HG03280 (cell line): ENCODE measurements around the gene KAT2A.

Experiments
- ATAC-seq: cut with Tn5 transposase; IDR thresholded peaks from one replicate; pipeline ENCODE4 v1.9.1; 2021; ENCODE audit warnings: mild to moderate bottlenecking, moderate library complexity; ENCODE audit not compliant: unreplicated experiment

Gene KAT2A

DNA sequence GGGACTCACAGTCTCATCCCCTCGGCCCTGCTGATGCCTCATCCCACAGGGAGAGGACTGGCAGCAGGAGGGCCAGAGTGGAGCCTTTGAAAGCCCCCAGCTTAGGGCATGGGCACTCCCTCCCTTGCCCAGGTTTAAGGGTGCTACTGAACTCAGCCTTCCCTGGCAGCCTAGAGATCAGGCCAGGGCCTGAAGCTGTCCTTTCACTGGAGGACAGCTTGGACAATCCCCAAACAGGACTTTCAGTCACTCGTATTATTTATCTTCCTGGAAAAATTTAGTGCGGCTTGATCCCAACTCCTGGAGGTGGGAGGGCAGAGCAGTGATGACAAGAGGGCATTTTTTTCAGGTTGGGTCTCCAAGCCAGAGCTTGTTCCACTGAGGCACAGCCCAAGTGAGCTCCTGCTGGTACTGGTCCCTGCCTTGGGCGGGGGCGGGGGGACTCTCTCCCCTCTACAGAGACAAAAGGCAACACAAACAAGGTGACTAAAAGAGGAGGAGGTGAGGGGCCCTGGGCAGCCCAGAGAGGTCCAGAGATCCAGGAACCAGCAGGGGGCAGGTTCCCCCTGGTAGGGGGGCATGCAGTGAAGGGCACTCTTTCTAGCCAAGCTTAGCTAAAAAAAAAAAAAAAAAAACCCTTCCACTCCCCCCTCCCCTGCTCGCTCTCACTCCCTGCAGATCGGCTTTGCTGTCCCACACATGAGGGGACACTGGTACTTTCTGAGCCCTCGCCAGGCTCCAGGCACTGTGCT, 24.6 kb downstream of the KAT2A start:
- no peak for ATAC-seq

DNA sequence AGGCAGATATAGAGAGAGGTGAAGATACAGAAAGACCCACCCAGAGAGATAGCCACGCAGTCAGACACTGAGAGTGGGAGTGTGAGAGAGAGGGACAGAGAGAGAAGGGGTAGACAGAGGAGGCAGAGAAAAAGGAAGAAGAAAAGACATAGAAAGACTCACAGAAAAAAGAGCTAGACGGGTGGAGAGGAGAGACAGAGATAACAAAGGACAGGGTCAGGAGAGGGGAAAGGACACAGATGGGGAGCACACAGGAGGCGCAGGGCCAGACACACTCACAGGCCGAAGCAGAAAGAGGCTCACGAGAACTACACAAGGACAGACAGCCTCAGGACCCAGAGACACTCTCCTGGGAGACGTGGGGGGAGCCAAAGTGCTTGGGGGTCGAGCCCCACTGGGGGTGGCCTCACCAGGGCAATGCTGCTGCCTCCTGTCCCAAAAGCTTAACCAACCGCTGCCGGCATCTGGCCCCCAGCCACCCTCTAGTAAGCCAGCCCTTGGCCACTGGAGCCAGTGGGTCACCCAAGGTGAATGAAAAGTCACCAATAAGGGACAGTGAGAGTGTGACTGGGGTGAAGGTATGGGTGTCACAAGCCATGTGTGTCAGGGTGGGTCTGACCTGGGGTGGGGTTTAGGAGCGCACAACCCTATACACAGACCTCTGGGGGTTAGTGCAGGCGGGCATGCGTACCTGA, 26.6 kb downstream of the KAT2A start:
- no peak for ATAC-seq

DNA sequence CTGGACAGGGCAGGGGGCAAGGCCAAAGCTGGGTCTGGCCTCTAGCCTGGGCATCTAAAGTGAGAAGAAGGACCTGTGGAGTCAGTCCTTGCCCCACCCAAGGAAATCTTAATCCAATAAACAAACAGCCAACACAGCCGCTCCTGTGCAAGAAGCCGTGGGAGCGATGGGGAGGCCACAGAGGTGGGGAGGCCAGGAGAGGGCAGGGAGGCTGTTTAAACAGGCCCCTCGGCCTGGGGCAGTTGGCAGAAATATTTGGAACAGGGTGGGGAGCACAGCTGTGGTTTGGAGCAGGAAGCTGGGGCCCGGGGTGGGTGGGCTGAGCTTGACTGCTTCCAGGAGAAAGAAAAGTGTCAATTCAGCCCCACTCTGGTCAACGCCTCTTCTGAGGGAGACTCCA, 28.2 kb downstream of the KAT2A start:
- no peak for ATAC-seq

DNA sequence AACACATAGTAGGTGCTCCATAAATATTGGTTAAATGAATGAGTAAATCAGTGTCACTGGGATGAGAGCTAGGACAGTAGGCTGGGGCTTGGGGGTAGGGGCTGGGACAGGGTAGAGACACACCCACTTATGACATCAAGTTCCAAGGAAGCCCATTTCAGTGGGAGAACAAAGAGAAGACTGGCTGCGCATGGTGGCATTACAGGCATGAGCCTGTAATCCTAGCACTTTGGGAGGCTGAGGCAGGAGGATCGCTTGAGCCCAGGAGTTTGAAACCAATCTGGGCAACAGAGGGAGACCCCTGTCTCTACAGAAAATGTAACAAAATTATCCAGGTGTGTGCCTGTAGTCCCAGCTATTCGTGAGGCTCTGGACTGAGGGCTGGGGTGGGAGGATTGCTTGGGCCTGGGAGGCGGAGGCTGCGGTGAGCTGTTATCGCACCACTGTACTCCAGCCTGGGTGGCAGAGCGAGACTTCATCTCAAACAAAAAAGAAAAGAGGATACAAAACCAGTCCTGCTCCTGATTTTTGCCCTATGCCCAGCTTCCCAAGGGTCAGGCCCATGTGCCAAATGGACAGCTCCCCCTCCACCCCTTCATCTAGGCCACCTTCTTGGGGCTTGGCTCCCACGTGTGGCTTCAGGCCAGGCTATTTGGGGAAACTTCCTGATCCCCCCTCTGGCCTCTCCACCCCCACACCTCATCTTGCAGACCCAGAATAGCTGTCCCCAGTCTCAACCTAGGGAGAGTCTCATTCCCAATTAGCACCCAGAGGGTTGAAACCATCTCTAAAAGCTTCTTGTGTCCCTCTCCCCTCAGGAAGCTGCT, 30.0 kb downstream of the KAT2A start:
- no peak for ATAC-seq

DNA sequence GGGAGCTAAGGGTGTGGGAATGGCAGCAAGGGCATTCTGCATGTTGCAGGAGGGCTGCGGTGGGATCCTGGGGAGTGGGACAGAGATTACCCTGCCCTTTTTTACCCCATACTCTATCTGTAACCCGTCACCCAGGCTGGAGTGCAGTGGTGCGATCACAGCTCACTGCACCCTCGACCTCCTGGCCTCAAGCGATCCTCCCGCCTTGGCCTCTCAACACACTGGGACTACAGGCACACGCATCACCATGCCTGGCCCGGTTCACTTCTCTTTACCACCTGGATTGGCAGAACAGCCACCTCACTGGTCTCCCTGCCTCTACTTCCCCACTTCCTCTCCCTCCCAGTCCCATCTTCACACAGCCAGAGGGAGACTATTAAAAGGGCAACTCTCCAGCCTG, 32.4 kb downstream of the KAT2A start:
- no peak for ATAC-seq

DNA sequence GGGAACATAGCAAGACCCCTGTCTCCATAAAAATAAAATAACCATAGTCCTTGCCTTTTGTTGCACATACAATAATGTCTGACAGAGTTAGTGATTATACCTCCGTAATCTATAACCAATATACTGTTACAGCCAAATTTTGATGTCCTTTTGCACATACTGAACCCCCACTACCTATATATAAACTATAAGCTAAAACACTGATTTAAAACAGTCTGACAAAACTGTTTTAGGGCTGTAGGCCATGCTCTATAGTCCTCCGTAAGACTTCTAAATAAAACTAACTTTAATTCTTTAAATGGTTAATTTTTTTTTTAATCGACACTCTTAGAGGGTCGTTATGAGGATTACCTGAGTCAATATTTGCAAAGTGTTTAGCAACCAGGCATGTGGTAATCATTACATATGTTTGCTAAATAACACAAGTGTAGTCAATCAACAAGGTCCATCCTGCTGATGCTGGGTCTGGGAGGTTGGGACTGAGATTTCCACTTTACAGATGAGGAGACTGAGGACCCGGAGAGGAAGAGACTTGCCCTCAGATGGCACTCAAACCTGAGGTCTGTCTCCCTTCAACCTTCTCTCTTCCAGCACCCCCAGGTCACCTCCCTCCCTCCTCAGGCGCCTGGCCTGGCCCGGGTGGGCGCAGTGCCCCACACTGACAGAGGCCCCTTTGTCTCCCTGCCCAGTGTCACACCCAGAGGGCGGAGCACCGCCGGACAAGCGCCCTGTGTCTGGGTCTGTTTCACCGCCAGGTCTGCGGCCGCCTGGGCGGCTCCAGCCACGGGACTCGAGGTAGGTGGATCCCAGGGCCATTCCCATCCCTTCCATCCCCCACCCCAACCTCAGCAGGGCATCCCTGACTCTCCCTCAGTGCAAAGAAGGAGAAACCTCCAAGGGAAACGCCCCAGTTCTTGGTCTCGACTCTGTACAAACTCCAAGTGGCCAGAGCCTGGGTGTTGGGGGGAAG, 33.1 kb downstream of the KAT2A start:
- no peak for ATAC-seq

DNA sequence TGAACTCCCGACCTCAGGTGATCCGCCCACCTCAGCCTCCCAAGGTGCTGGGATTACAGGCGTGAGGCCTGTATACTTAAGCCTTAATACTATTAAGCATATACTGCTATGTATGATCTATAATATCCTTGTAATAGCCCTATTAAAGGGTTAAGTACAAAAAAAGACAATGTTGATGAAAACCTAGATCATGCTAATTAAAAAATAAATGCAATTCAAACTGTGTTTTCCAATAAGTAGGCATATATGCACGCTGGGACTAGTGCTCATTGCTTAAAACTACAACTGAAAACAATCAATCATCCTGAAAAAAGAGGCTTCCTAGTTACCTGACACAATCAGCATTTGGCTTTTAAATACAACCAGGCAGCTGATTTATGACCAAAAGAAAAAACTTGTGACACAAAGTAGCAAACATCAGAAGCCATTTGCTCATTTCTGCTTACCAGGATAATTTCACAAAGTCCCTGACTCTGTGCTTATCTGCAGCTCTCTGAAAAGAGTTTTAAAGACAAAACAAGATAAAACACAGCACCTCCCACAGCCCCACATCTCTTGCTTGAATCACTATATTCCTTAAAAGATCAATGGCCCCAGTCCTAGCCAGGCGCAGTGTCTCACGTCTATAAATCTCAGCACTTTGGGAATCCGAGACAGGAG, 34.0 kb downstream of the KAT2A start:
- no peak for ATAC-seq

DNA sequence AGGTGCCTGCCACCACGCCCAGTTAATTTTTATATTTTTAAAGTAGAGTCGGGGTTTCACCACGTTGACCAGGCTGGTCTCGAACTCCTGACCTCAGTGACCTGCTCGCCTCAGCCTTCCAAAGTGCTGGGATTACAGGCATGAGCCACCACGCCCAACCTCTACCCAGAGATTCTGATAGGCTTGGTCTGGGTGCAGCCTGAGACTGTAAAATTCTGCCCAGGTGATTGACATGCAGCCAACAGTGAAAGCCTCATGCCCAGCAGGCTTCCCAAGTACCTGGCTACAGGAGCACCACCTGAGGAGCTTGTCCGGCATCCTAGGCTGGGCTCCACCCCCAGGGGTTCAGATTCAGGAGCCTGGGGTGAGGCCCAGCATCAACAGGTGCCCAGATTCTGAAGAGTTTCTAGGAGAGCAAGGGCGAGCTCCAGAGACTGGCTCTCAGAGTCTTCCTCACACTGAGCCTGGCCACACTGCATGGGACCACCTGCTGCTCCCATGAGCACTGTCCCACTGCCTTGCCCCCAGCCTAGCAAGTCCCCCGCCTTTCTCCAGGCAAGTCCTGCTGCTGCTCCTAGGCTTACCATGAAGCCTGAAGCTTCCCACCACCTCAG, 39.5 kb downstream of the KAT2A start:
- no peak for ATAC-seq

DNA sequence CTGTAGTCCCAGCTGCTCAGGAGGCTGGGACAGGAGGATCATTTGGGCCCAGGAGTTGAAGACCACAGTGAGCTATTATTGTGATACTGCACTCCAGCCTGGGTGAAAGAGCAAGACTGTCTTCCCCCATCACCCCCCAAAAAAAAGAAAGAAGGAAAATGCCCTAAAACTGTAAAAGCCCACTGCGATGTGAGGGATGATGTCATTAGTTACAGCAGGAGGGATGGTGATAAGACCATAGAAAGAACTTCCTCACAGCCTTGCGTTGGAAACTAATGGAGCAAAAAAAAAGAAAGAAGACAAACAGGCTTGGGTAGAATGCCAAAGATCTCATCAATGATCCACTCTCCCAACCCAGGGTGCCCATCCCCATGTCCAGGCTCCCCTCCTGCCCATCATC, 41.6 kb downstream of the KAT2A start:
- no peak for ATAC-seq

DNA sequence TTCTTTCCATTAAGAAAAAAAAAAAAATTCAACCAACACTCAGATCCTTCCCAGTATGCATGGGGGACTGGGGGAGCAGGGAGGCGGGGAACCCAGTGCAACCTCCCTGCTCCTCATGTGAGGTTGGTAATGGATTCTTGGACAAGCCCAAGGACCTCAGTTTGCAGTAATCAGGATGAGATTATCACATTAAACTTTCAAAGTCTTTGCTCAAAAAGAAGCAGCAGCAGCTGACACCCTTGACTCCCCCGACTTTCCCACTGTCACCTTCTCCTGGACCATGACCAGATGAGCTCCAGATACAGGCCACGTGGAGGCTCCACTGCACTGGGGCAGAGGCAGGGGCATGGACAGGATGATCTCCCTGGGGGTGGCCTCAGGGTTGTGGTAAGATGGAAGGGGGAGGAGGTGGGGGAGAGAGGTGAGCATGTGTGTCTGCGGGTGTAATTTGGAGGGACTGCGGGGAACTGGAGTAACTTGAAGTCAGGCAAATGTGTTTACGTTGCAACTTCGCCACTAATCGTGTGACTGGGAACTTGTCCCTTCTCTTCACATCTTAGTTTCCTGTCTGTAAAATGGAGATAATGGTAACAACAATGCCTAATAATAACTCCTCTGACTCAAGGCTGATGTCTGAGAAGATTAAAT, 42.6 kb downstream of the KAT2A start:
- ATAC-seq: no peak

DNA sequence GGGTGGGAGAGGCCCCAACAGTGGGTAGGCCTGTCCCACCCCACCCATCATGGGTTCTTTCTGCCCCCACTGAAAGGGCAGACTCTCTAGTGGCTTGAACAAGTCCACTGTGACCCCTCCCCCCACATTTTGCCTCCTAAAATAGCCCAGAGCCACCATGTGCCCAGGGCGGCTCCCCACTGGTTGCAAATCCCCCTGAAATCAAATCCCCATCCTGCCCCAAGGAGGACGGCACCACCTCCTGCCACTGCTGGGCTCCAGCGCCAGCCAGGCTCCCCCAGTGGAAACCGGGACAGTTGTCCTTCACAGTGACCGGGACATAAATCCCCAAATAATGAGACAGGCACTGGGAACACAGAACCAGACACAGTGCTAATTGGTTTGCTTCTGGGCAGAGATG, 43.4 kb downstream of the KAT2A start:
- ATAC-seq: no peak

DNA sequence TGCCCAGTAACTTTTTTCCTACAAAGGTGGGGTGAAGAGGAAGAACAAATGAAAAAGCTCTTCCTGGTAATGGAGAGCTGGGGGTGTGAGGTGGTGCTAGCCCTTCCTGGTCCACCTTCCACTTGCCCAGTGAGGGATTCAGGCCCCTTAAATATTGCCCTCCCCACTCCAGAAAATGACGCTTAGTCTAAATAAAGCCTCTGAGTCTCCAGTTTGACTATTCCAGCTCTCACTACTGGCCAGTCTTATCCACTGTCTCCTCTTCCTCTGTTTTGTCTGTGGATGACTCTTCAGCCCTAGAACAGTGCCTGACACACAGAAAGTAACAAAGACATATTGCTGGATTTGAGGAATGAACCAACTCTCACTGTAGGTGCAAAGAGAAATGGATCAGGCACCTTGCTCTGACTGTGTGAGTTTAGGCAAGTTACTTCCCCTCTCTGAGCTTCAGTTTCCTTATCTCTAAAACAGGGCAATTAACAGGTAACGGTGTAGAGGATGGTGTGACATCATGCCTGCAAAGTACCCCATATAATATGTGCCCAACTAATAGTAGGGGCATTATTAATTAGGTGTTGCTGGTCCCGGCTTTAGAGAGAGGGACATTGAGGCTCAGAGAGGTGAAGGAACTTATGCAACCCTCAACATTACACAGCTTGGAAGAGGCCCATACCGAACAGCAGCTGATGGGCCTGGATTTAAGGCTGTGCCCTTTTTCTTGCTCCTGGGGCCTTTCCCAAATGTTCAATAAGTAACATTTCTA, 44.2 kb downstream of the KAT2A start:
- no peak for ATAC-seq

DNA sequence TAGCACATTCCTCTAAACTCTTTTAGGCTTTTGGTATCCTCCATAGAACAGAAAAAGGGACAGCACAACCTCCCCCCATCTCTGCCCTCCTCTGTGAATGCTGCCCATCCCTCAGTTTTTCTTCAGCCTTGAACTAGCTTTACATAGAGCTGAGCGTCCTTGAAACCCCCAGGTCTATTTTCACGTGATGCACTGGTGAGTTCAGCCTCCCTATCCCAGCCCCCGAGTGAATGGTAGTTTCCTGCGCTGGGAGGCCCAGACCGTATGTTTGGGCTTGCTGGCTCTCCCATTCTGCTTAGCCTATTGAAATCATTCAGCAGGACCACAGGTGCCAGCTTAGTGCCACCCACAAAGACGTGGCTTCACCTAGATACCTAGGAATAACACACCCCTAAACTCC, 45.4 kb downstream of the KAT2A start:
- no peak for ATAC-seq

DNA sequence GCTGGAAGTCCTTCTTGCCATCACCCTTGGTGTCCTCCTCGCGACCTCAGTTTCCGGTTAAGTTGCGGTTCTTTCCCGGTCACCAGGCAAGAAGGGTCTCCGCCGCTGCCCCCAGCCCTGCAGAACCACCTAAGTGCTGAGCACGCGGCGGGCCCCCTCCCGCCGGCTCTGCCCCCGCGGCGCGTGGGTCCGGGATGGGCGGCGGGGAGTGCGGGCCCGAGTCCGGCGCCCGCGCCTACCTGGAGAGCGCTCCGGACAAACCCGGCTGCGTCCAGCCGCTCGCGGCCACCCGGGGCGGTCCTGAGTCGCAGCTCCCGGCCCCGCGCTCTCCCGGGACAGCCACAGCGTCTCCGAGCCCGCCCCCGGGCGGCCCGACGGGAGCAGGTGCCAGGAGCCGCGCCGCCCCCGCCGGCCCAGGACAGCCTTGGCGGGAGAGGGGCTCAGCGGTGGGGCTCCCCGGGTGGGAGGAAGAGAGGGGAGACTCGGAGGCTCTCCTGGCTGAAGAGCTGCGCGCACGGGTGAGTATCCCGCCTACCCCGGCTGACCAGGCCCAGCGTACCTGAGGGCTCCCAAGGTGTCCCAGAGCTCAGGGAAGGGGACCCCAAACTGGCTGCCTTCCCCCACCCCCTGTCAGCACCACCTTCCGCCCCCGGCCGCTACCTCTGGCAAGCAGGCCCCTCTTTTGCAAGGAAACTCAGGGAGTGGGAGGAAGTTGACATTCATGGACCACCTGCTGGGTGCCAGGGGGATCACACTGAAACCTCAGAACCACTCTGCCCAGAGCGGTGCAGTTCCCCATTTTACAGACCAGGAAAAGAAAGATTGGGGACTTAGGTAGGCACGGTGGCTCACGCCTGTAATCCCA, 48.6 kb downstream of the KAT2A start:
- no peak for ATAC-seq

DNA sequence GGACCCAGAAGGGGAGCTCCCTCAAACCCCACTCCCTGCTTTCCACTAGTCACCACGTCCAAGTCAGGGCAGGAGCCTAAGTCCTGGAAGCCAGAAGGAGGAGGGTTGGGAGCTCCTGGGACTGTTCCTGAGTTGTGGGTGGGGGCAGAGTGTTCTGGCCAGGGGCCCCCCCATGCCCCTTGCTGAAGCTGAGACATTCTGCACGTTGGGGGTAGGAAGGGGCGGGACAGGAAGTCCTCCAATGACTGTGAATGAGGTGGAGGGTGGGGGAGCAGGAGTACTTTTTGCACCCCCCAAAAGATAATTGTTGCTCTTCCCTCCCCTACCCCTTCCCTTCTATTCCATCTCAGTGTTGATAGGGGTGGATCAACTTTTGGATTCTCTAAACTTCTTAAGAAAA, 49.4 kb downstream of the KAT2A start:
- ATAC-seq: no peak

DNA sequence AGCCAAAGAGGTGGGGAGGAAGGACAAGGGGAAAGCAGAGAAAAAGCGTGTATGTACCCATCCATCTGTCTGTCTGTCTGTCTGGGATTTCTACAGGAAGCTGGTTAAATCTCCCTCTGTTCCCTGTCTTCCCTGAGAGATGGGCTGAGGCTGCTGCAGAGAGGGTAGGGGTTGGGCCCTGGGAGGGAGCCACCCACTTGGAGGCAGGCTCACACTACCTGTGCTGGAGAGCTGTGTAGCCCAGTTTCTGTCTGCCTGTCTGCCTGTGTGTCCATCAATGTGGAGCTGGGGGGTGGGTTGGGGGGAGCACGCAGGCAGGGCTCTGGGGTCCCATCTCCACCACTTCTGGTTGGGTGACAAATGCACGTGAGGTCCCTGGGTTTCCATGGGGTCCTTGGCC, 52.2 kb downstream of the KAT2A start:
- no peak for ATAC-seq

DNA sequence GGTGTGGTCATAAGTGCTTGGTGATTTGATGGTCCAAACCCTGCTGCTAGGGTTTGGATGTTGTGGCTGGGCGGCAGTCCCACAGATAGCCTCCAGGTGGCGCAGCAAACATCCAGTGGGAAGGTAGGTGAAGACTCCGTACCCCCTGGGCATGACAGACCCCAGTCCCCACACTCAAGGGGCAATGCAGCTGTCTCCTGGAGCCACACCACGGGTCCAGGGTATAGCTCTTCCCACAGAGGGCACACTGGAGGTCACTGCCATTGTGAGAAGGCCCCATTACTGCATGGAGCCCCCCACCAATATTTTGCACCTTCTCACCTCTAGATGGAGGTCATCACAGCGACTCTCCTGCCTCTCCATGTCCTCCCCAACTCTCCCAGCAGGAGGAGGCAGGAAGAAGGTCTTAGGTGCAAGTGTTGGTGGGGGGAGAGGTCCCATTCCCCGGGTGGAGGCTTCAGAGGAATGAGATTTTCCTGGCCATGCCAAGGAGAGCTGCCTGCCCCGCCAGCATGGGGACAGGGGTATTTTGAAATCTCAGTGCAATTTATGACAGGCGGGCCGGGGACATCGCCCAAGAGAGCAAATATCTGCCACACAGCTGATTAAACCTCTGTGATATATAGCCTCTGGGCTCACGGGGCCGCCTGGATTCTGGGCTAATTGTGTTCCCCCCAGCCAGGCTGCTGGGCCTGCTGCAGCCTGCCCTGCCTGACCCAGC, 53.6 kb downstream of the KAT2A start:
- no peak for ATAC-seq
